OCI-LY3 (cell line): ENCODE measurements around the gene OXA1L.

ENCODE experiments used
- H2AFZ ChIP-seq: fragments of 200-600, 300-600 bp; shearing (Covaris generic); 2 replicates; pipeline ENCODE4 v1.6.0; 2014; ENCODE audit warnings: antibody characterized with exemption, low read depth, low read length
- H3K27ac ChIP-seq: fragments of 200-600, 300-600 bp; sonication (generic); 2 replicates; pipeline ENCODE4 v1.5.1; 2014; ENCODE audit warnings: mild to moderate bottlenecking, low read length, moderate library complexity, mixed read lengths
- H3K27me3 ChIP-seq: fragments of 200-600, 300-600 bp; sonication (generic); 2 replicates; pipeline ENCODE4 v1.6.1; 2014; ENCODE audit warnings: low read depth, low read length, mixed read lengths
- H3K36me3 ChIP-seq: fragments of 200-600, 300-600 bp; sonication (generic); replicated peaks from 2 replicates; pipeline ENCODE3; 2014; ENCODE audit warnings: low read depth, low read length, mixed read lengths
- H3K4me1 ChIP-seq: fragments of 300-600, 200-600 bp; sonication (generic); 2 replicates; pipeline ENCODE4 v1.6.1; 2014; ENCODE audit warnings: low read length, mixed read lengths
- H3K4me2 ChIP-seq: fragments of 200-600, 300-600 bp; sonication (generic); 2 replicates; pipeline ENCODE4 v1.6.1; 2014; ENCODE audit warnings: low read length, mixed read lengths
- H3K4me3 ChIP-seq: fragments of 300-600, 200-600 bp; sonication (generic); 2 replicates; pipeline ENCODE4 v1.5.1; 2014; ENCODE audit warnings: antibody characterized with exemption, mild to moderate bottlenecking, low read length, moderate library complexity
- H3K79me2 ChIP-seq: fragments of 300-600, 200-600 bp; shearing (Covaris generic); 2 replicates; pipeline ENCODE4 v1.6.1; 2014; ENCODE audit warnings: mild to moderate bottlenecking, low read length, mixed read lengths
- H3K9ac ChIP-seq: fragments of 300-600, 200-600 bp; shearing (Covaris generic); 2 replicates; pipeline ENCODE4 v1.6.0; 2014; ENCODE audit warnings: mild to moderate bottlenecking, low read length, moderate library complexity
- H3K9me3 ChIP-seq: fragments of 200-600, 300-600 bp; shearing (Covaris generic); 2 replicates; pipeline ENCODE4 v1.6.1; 2014; ENCODE audit warnings: low read length, mixed read lengths; ENCODE audit not compliant: insufficient read depth
- H4K20me1 ChIP-seq: fragments of 200-600, 300-600 bp; sonication (generic); 2 replicates; pipeline ENCODE4 v1.6.1; 2016; ENCODE audit warnings: low read length, mixed read lengths; ENCODE audit not compliant: insufficient read depth
- CTCF ChIP-seq: fragments of 200-600, 300-600 bp; sonication (generic); IDR thresholded peaks from 2 replicates; pipeline ENCODE4 v1.5.1; 2014; ENCODE audit warnings: antibody characterized with exemption, low read length, low read depth
- EZH2phosphoT487 ChIP-seq: fragments of 200-600 bp; shearing (Covaris generic); IDR thresholded peaks from 2 replicates; pipeline ENCODE4 v1.6.1; 2018; ENCODE audit warnings: antibody characterized with exemption, mixed run types, low read depth

OXA1L gene

GRCh38 chr14:22780105-22780679, 13.7 kb downstream of the OXA1L start:
- no peak for TF ChIP-seq EZH2phosphoT487
- TF ChIP-seq CTCF, result no peak
- H2AFZ ChIP-seq, result no peak overlapping the region
- no peaks in the 10 kb centered on the region for H3K4me1 ChIP-seq
- no peak overlapping the region for H3K4me3 ChIP-seq
- no peak overlapping the region for H3K4me2 ChIP-seq
- no peak overlapping the region for H3K27ac ChIP-seq
- peaks cover 3% of the 10 kb centered on the region for H3K36me3 ChIP-seq
- no peaks in the 10 kb centered on the region for H4K20me1 ChIP-seq
- H3K9ac ChIP-seq, result no peak overlapping the region
- no peaks in the 10 kb centered on the region for H3K9me3 ChIP-seq
- H3K79me2 ChIP-seq, result no peaks in the 10 kb centered on the region
- H3K27me3 ChIP-seq, result no peaks in the 10 kb centered on the region

- Histone ChIP-seq H3K27ac (no peak overlapping the region), H3K9me3 (no peaks in the 10 kb centered on the region), H3K79me2 (no peaks in the 10 kb centered on the region), H3K27me3 (no peaks in the 10 kb centered on the region), H3K4me2 (no peak overlapping the region), H3K4me1 (no peaks in the 10 kb centered on the region), H3K9ac (no peak overlapping the region), H3K4me3 (no peak overlapping the region), H2AFZ (no peak overlapping the region), H4K20me1 (no peaks in the 10 kb centered on the region), H3K36me3 (no peaks in the 10 kb centered on the region)
- TF ChIP-seq EZH2phosphoT487 (no peak), CTCF (no peak)
Measured at GRCh38 chr14:22780941-22781300, 14.4 kb downstream of the OXA1L start.

GRCh38 chr14:22781301-22781991, 15.0 kb downstream of the OXA1L start:
- Histone ChIP-seq H2AFZ (no peak overlapping the region), H3K27ac (no peak overlapping the region), H3K36me3 (no peaks in the 10 kb centered on the region), H3K4me2 (no peak overlapping the region), H3K4me3 (no peak overlapping the region), H3K4me1 (peaks cover 4% of the 10 kb centered on the region; the same call in 1 of the 2 replicates), H4K20me1 (no peaks in the 10 kb centered on the region), H3K9me3 (no peaks in the 10 kb centered on the region), H3K79me2 (no peaks in the 10 kb centered on the region), H3K9ac (no peak overlapping the region), H3K27me3 (no peaks in the 10 kb centered on the region)
- TF ChIP-seq EZH2phosphoT487 (no peak), CTCF (no peak)

GRCh38 chr14:22786685-22787084, 20.2 kb downstream of the OXA1L start:
- no peaks in the 10 kb centered on the region for H3K9me3 ChIP-seq
- no peak overlapping the region for H3K9ac ChIP-seq
- no peaks in the 10 kb centered on the region for H4K20me1 ChIP-seq
- no peak overlapping the region for H2AFZ ChIP-seq
- H3K4me3 ChIP-seq, result no peak overlapping the region
- no peaks in the 10 kb centered on the region for H3K27me3 ChIP-seq
- H3K36me3 ChIP-seq, result no peaks in the 10 kb centered on the region
- no peak overlapping the region for H3K4me2 ChIP-seq
- H3K27ac ChIP-seq, result no peak overlapping the region
- no peaks in the 10 kb centered on the region for H3K79me2 ChIP-seq
- H3K4me1 ChIP-seq, result peaks cover 30% of the 10 kb centered on the region
- TF ChIP-seq CTCF (no peak), EZH2phosphoT487 (no peak)
